ENCODE data around the gene SEBOX.
A peak's percentile ranks its signal among the peaks of the same experiment; 100 is the strongest.

SEBOX gene

GRCh38 chr17:28391401-28391800, 26.4 kb upstream of the SEBOX start:
- no peak for DNase-seq

- DNase-seq: no peak
Observed at GRCh38 chr17:28390984-28391383, 26.0 kb upstream of the SEBOX start.

- DNase-seq: no peak
Observed at GRCh38 chr17:28390563-28390962, 25.6 kb upstream of the SEBOX start.

- DNase-seq: no peak
Observed at GRCh38 chr17:28390141-28390540, 25.1 kb upstream of the SEBOX start.

GRCh38 chr17:28388106-28388505, 23.1 kb upstream of the SEBOX start:
- DNase-seq: no peak

- no peak for DNase-seq
Observed at GRCh38 chr17:28386391-28386790, 21.4 kb upstream of the SEBOX start.

GRCh38 chr17:28385406-28385805, 20.4 kb upstream of the SEBOX start:
- no peak for DNase-seq

GRCh38 chr17:28385037-28385400, 20.0 kb upstream of the SEBOX start:
- DNase-seq: no peak

- no peak for DNase-seq
Observed at GRCh38 chr17:28384281-28385036, 19.5 kb upstream of the SEBOX start.

GRCh38 chr17:28381141-28381825, 16.3 kb upstream of the SEBOX start:
- no peak for DNase-seq

- DNase-seq: no peak
Observed at GRCh38 chr17:28379814-28380801, 15.1 kb upstream of the SEBOX start.

GRCh38 chr17:28372945-28373274, 7.9 kb upstream of the SEBOX start:
- no peak for DNase-seq

GRCh38 chr17:28372203-28372944, 7.4 kb upstream of the SEBOX start:
- DNase-seq: peak; percentile 35

GRCh38 chr17:28371245-28372202, 6.5 kb upstream of the SEBOX start, which contains the start of gene SARM1:
SARM1 (plus strand) TSS chr17:28371694; CDS start chr17:28372033, 339 bp downstream.
- peak; percentile 85 for DNase-seq

GRCh38 chr17:28370744-28371103, 5.7 kb upstream of the SEBOX start:
- no peak for DNase-seq

- no peak for DNase-seq
Observed at GRCh38 chr17:28370035-28370743, 5.2 kb upstream of the SEBOX start, which contains the start of gene VTN. VTN (minus strand) TSS chr17:28370307; CDS start chr17:28370203, 104 bp downstream.

GRCh38 chr17:28369684-28370034, 4.7 kb upstream of the SEBOX start:
- no peak for DNase-seq

- no peak for DNase-seq
Observed at GRCh38 chr17:28368915-28369683, 4.1 kb upstream of the SEBOX start.

- no peak for DNase-seq
Observed at GRCh38 chr17:28368306-28368831, 3.4 kb upstream of the SEBOX start.
